ENCODE results near the gene SEPTIN14.
"Not testable (repeated sequence)": the region's sequence is repeated elsewhere in the genome, so short reads cannot be mapped to it uniquely, and the experiment has no call there.

Gene SEPTIN14

DNA sequence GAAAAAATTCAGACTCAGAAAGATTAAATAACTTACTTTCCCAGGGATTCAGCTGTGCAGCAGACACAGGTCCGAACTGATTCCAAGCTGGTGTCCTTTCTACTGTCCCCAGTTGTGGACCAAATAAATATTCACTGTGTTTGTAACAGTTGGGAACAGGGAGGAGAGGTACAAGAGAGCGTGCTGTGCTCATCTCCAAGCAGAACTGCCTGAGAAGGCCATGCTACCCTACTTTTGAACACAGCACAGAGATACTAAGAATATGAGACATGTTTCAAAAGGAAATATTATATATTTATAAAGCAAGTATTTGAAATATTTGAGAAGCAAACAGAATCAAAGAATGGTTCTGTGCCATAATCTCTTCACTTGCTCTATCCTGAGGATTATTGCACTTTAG lies at the start of gene SEPTIN14:
TSS of gene SEPTIN14 (minus strand) at position 101 of the 400 bp plus-strand sequence. CDS start 756 bp downstream, outside the sequence.
- not testable (repeated sequence) for DNase-seq

- DNase-seq, result no peak
Measured at GRCh38 chr7:55903985-55904759, 41.6 kb upstream of the SEPTIN14 start.

GRCh38 chr7:55901059-55901458 lies 38.5 kb upstream of the SEPTIN14 start:
- DNase-seq, result not testable (repeated sequence)

GRCh38 chr7:55898287-55898686 lies 35.7 kb upstream of the SEPTIN14 start:
- no peak for DNase-seq

DNA sequence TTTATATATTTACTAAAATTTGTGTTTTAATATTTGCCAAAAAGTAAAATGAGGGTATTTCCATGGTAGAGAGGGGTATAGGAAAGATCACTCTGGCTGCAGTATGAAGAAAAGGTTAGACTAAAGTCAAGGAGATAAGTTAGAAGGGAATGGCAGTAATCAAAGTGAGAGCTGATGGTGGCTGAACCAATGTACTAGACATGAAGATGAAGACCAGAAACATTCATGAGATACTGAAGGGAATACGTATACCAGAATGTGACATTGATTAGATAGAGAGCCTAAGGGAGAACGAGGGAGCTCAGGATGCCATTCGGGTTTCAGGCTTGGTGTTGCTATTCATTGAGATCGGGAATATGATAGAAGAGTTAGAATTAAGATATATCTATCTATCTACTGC lies 32.5 kb upstream of the SEPTIN14 start:
- no peak for DNase-seq

DNA sequence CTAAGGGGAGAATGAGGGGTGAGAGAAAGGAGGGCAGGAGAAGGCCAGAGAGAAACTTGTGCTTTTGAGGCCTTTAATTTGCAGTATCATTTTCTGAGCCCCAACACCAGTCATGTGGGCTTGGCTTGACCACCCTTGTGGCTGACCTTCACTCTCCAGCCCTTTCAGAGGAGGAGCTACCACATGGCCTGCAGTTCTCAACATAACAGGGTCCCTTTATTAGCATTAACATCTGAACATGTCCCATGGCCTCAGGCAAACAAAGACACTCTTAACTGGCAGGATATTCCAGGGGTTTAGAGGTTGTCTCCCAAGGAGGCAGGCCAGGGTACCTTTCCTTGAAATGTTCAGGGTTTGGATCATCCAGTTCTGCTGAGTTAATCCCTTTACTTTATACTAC lies 31.4 kb upstream of the SEPTIN14 start:
- no peak for DNase-seq

GRCh38 chr7:55888378-55888777 lies 25.8 kb upstream of the SEPTIN14 start:
- DNase-seq, result peak; percentile 67

DNA sequence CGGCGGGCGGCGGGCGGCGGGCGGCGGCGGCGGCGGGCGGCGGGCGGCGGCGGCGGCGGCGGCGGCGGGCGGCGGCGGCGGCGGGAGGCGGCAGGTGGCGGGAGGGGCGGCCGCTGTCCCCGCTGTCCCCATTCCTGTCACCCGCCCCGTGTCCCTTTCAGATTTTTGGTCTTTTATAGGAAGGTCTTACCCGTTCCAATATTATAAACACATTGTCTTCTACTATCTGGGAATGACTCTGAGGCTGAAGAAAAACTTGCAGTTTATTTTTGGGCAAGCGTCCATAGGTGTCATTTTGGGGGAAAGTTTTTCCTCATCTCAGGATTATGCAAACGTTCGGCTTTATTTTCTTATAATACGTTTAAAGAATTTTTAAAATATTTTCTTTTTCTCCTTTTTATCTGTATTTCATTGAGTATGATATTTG lies 25.3 kb upstream of the SEPTIN14 start:
- DNase-seq, result peak; percentile 32

- DNase-seq, result no peak
Measured at GRCh38 chr7:55884321-55884720, 21.8 kb upstream of the SEPTIN14 start.

DNA sequence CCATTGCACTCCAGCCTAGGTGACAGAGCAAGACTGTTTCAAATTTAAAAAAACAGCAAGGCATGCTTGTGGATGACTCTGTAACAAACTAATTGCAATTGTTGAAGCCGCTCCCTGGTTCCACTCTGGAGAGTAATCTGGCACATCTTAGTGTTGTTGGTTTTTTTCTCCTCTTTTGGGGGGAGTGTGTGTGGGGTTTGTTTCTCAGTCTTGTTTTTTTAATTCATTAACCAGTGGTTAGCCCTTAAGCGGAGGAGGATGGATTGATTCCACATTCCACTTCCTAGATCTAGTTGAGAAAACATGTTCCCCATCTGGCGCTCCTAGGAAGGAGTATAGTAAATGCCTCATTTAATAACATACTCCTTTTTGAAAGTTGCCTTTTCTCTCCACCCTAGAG lies 16.1 kb upstream of the SEPTIN14 start:
- no peak for DNase-seq

- DNase-seq, result no peak
Measured at GRCh38 chr7:55877308-55877707, 14.8 kb upstream of the SEPTIN14 start.

- DNase-seq, result no peak
Measured at GRCh38 chr7:55873765-55874164, 11.2 kb upstream of the SEPTIN14 start.

DNA sequence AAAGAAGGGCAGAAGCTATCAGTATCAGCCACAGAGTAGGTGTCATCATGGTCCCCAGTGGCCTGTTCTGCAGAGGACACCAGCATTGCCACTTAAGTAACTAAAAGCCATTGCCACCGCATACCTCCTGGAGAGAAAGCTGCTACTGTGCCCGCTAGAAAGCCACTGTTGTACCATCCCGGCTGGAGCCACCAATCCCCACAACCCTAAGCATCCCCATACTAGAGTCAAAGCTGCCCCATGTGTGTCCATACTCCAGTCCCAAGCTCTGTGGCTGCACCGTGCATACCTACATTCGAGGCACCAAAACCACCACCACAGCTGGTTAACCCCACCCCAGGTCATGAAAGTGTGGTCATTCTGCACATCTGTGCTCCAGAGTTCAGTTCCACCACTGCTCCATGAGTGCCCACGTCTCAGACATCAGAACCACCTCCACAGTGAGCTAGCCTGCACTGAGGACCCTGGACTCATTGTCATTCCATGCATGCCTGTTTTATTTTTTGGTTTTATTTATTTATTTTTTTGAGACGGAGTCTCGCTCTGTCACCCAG lies 9.5 kb upstream of the SEPTIN14 start:
- DNase-seq, result no peak

GRCh38 chr7:55868989-55869388 lies 6.4 kb upstream of the SEPTIN14 start:
- DNase-seq, result not testable (repeated sequence)

GRCh38 chr7:55845164-55845563 lies 17.4 kb downstream of the SEPTIN14 start:
- not testable (repeated sequence) for DNase-seq

DNA sequence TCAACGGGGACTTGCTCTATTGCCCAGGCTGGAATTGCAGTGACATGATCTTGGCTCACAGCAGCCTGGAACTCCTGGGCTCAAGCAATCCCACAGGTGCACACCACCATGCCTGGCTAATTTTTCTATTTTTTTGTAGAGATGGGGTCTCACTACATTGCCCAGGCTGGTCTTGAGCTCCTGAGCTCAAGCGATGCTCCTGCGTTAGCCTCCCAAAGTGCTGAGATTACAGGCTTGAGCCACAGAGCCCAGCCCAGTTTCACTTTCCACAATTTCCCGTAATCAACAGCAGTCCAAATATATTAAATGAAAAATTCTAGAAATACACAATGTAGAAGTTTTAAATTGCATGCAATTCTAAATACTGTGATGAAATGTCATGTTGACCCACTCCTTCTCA lies 24.0 kb downstream of the SEPTIN14 start:
- no peak for DNase-seq

GRCh38 chr7:55827577-55827976 lies 35.0 kb downstream of the SEPTIN14 start:
- DNase-seq, result peak; percentile 2

DNA sequence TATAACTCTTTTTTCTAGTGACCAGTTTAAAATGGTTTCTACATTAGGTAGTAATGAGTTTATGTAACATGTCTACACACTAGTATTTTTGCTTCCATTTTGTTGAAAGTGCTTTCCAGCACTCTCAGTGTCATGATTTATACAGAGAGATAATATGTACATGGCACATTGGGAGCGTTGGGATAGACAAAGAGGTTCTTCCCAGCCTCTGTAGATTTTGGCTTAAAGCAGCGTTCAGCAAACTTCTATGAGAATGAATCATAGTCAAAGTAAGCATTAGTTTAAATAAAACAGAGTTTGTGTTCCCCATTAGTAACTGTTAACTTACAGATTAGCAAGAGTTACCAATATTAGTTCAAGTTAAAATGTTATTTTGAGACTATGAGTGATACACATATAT lies 43.9 kb downstream of the SEPTIN14 start:
- DNase-seq, result no peak

- DNase-seq, result not testable (repeated sequence)
Measured at GRCh38 chr7:55797260-55797659, 65.3 kb downstream of the SEPTIN14 start.

- no peak for DNase-seq
Measured at GRCh38 chr7:55794527-55794926, 68.0 kb downstream of the SEPTIN14 start.

GRCh38 chr7:55792048-55792447 lies 70.5 kb downstream of the SEPTIN14 start:
- DNase-seq, result no peak

DNA sequence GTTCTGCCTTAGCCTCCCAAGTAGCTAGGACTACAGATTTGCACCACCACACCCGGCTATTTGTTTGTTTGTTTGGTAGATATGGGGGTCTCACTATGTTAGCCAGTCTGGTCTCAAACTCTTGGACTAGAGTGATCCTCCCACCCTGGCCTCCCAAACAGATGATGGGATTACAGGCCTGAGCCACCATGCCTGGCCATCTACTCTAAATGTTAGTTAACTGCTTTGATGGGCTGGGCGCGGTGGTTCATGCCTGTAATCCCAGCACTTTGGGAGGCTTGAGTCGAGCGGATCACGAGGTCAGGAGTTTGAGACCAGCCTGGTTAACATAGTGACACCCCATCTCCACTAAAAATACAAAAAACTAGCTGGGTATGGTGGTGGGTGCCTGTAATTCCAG lies 74.8 kb downstream of the SEPTIN14 start:
- DNase-seq, result no peak

DNA sequence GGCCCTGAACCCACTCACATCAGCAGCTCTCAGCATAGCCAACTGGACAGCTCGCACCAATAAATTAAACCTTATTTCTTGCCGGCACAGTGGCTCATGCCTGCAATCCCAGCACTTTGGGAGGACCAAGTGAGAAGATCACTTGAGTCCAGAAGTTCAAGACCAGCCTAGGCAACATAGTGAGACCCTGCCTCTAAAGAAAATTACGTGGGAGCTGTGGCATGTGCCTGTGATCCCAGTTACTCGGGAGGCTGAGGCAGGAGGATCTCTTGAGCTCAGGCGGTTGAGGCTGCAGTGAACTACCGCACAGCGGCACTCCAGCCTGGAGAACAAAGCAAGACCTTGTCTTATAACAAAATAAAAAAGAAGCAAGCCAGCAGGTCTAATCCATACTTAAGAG lies 75.7 kb downstream of the SEPTIN14 start:
- DNase-seq, result no peak

- DNase-seq, result not testable (repeated sequence)
Measured at GRCh38 chr7:55785444-55785843, 77.1 kb downstream of the SEPTIN14 start.

DNA sequence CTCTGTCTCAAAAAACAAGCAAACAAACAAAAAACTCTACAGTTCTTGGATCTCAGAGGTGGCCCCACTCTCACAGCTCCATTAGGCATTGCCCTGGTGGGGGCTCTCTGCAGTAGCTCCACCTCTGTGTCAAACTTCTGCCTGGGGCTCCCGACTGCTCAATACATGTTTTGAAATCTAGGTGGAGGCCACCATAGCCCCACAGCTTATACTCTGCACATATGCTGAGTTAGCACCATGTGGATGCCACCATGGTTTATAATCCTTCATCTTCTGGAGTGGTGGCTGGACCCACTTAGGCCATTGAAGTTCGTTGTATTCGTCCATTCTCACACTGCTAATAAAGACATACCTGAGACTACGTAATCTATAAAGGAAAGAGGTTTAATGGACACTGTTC lies 78.4 kb downstream of the SEPTIN14 start:
- DNase-seq, result no peak
